AG09309 (cell line): ENCODE measurements around the gene LARGE1.

Source experiments
- DNase-seq: peaks from one replicate; pipeline ENCODE4 v3.0.0-alpha.2; 2010; ENCODE audit warnings: low read depth
- H3K4me3 ChIP-seq: 2 replicates; pipeline ENCODE4 v1.5.1; 2011; ENCODE audit warnings: mild to moderate bottlenecking, low read depth, low read length, moderate library complexity; ENCODE audit not compliant: control insufficient read depth
- CTCF ChIP-seq: IDR thresholded peaks from 2 replicates; pipeline ENCODE4 v1.5.1; 2011; ENCODE audit warnings: mild to moderate bottlenecking, low read depth, low read length, inconsistent platforms; ENCODE audit not compliant: insufficient read depth, control insufficient read depth; ENCODE audit errors: missing control alignments

Gene LARGE1

DNA sequence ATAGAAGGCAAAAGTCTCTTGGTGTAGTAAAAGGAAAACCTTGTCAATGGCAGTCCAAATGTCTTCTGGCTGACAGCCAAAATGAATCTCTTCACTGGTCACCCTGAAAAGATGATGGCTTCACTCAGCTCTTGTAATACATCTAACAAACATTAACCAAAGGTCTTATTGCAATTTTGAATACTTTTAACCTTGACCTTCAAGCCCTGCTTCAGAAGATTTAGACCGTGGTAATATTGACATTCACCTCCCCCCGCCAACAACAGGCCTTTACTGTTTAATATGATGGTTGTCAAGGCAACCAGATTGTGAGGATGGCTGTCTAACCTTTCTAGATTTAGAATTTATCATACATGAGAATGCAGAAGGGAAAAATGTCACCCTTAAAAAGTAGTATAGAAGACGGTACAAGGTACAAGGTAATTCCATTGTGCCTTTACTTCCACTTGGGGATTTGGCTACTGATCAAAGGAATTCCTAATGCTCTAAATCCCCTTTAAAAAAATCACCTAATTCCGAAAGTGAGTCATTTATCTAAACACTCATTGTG, 342.3 kb downstream of the LARGE1 start:
- TF ChIP-seq CTCF = no peak
- H3K4me3 ChIP-seq = no peak overlapping the region
- no peak for DNase-seq

DNA sequence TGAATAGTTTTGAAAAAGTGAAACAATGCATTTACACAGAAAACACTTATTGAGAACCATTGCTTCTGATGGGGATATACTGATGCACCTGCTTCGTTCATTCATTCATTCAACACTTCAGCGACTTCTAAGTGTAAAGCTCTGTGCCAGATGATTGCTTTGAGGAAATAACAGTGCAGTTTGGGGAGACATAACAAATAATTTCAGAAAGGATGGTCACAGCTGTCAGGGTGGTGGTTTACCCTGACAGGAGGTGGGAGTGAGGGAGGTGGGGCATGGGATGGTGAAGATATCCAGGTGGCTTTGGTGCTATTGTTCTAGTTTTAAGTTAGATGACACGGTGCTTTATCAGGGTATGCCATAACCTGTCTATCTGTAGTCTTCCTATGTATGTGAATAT, 344.1 kb downstream of the LARGE1 start:
- DNase-seq = no peak
- no peak overlapping the region for H3K4me3 ChIP-seq
- TF ChIP-seq CTCF = no peak

DNA sequence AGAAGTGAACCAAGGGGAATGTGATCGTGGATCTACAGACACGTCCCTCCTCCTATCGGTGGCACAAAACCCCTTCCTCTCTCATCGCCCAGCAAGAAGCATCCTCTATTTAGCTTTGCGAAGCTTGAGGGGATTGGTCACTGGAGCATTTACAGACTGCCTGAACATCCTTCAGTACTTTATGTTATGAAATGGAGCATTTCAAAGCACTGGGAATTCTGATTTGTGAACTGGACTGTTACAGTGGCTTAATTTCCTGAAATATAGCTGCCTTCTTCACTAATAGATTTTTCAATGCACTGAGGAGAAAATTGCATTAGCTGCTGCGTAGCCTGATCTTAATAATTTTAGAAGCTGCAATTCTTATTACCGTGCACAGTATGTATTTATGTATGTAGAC, 344.5 kb downstream of the LARGE1 start:
- no peak overlapping the region for H3K4me3 ChIP-seq
- TF ChIP-seq CTCF = no peak
- DNase-seq = no peak

GRCh38 chr22:33575041-33575440, 345.2 kb downstream of the LARGE1 start:
- DNase-seq = no peak
- no peak overlapping the region for H3K4me3 ChIP-seq
- no peak for TF ChIP-seq CTCF

DNA sequence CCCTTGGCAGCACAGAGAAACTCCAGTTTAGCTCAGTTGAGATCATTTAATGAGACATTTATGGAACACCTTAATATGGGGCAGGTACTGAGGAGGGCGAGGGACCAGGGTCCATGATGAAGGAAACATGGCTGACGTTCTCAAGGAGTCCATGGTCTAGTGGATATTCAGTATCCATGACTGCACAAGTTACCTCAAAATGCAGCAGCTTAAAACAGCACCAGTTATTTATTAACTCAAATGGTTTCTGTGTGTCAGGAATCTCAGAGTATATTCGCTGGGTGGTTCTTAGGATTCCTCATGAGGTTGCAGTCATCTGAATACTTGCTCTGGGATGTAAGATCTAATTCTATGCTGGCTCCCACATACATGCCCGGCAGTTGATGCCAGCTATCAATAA, 346.8 kb downstream of the LARGE1 start:
- DNase-seq = no peak
- H3K4me3 ChIP-seq = no peak overlapping the region
- TF ChIP-seq CTCF = no peak

DNA sequence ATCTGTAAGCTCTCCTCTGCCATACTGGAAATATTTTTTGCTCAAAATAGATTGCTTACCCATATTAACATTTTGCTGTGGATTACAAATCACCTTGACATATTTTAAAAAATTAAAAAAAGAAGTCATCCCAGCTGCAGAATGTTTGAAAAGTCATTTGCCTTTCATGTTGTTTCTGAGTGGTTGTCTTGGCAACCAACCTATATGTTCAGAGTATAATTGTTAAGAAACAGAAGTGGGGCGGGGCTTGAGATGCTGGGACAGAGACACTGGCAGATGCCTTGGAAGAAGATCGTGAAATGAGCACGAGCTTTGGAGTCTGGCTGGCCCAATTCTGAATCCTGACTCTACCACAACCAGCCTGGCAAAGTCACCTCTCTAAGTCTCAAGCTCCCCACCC, 348.2 kb downstream of the LARGE1 start:
- H3K4me3 ChIP-seq = no peak overlapping the region
- no peak for DNase-seq
- TF ChIP-seq CTCF = no peak

DNA sequence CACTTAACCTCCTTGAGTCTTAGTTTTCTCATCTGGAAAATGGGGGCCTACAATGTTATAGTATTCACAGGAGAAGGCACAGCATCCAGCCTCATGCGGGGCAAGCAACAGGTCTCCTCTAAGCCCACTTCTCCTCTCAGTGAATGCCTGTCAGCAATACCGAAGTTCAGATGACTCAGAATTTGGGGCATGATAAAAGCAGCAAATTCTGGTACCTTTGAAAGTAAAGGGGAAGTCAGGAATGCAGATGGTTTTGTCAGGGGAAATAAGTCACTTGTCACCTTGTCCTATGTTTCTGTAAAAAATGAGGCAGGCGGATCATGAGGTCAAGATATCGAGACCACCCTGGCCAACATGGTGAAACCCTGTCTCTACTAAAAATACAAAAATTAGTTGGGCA, 350.2 kb downstream of the LARGE1 start:
- H3K4me3 ChIP-seq = no peak overlapping the region
- no peak for DNase-seq
- TF ChIP-seq CTCF = no peak
